ENCODE data around the gene TBC1D14. TPM values are rescaled to one million over a fixed set of nuclear protein-coding genes. Genes with fewer than 3 reads are reported as not detected.

Gene TBC1D14
- total and polyA plus RNA-seq, 9 of the 15 experiments (the other 6 are each of a cell fraction or from before 2014, with no cell fraction given) = 2.1 to 59.6 (median 44.8) TPM

DNA sequence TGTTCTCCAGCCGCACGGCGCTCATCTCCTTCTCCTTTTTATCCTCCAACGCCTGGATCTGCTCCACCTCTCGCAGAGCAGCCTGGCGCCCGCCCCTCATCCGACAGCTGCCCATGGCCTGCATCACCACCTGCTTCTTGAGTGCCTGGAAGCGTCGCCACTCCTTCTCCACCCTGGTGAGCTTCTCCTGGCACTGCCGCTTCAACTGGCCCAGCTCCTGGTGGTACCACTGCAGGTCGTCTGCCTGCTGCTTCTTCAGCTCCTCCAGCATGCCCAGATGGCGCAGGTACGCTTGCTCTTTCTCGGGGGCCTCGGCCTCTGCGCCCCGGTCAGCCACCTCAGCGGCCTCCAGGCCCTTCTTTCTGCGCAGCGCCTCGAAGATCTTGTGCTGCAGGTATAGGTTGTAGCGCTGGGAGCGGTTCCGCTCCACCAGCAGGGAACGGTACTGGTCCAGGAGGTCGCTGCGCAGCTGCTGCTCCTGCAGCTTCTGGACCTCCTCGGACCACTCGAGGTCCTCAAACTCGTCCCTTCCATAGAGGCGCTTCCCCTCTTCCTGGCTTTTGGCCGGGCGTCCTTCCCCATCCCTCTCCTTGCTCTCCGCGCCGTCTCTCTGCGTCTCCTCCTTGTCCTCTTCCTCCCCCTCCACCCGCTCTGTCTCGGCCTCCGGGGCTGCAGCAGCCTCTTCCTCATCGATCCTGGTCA lies 132.3 kb downstream of the TBC1D14 start:
- no TSS peak for BruUV-seq (replicated peaks)
- peaks cover 14 to 32% of the 10 kb centered on the region in 2 experiments; a peak in 4 of 5 replicates for H3K4me1 ChIP-seq (replicated peaks in 1 of 2; ENCODE audit: control insufficient read depth in 2 of 2, insufficient read depth in 2 of 2, low read length in 2 of 2)
- H3K79me2 ChIP-seq (ENCODE audit: control insufficient read depth, insufficient read depth, low read length) = peaks cover 36% of the 10 kb centered on the region
- FAIRE-seq (no peak), ATAC-seq (no peak), DNase-seq (ENCODE audit: extremely low read depth in 1 of 4, low spot score in 3 of 4) (no peak)
- WGBS (ENCODE audit: insufficient coverage, low coverage, missing lambda C conversion rate) = 59% methylated on average over 36 of the region's 42 CpGs
- H3K9ac ChIP-seq (ENCODE audit: insufficient read depth in 1 of 2, low read depth in 2 of 2, low read length in 2 of 2) = peak overlapping the region; percentile 41 to 91; a peak in 3 of 4 replicates
- H3K9me3 ChIP-seq (replicated peaks; ENCODE audit: control insufficient read depth, insufficient read depth, low read depth, low read length) = no peaks in the 10 kb centered on the region
- H3K4me2 ChIP-seq (ENCODE audit: insufficient read depth, low read length) = peak overlapping the region; percentile 82
- POLR2A ChIA-PET = interaction anchor here (0.5 to 1.6 kb wide), 4 partner anchors 15 to 26 kb away, joined by 3 to 6 read pairs (median 4); partner anchors contain the start of gene GRPEL1
- peaks cover 9% of the 10 kb centered on the region; the same call in 1 of the 3 replicates for H3K36me3 ChIP-seq (ENCODE audit: control insufficient read depth, insufficient read depth, low read length)
- in situ Hi-C loops (cut with MboI) = no loop called here
- H2AFZ ChIP-seq (ENCODE audit: low read depth, low read length) = peak overlapping the region; percentile 92
- CTCF ChIA-PET (ENCODE audit: low intra/inter-chr PET ratio) = interaction anchor here (1.4 kb wide), 1 partner anchor 28 kb away, joined by 6 read pairs; no protein-coding TSS in a partner anchor
- H3K4me3 ChIP-seq = peak overlapping the region; percentile 63
- intact Hi-C loops (cut with micrococcal nuclease) = no loop called here
- H4K20me1 ChIP-seq (replicated peaks; ENCODE audit: control insufficient read depth, insufficient read depth, low read length) = peaks cover 13% of the 10 kb centered on the region; the same call in 1 of the 2 replicates
- H3K9me1 ChIP-seq (ENCODE audit: control insufficient read depth, insufficient read depth, low read length) = no peaks in the 10 kb centered on the region
- H3K27ac ChIP-seq (ENCODE audit: extremely low read depth, low read depth, low read length) = no peak overlapping the region
- no peaks in the 10 kb centered on the region for H3K27me3 ChIP-seq (ENCODE audit: control insufficient read depth in 2 of 2, insufficient read depth in 2 of 2, low read length in 2 of 2)
- TF ChIP-seq ZBTB40 (IDR thresholded peaks at IDR 0.05) (0 out of 2 replicates have a peak, but pooled peaks have one; percentile 17), ZBTB40 (CRISPR knock-in tag; IDR thresholded peaks at IDR 0.05) (no peak), ZNF644 (tag; IDR thresholded peaks at IDR 0.05; ENCODE audit: low read depth) (no peak), ZBED1 (IDR thresholded peaks at IDR 0.05) (peak; percentile 30; the same call in 1 of the 2 replicates), TCF15 (CRISPR knock-in tag; IDR thresholded peaks at IDR 0.05) (no peak), FOXK1 (CRISPR knock-in tag; IDR thresholded peaks at IDR 0.05; ENCODE audit: borderline replicate concordance) (0 out of 2 replicates have a peak, but pooled peaks have one; percentile 16)
- TF ChIP-seq, protein P1, sequence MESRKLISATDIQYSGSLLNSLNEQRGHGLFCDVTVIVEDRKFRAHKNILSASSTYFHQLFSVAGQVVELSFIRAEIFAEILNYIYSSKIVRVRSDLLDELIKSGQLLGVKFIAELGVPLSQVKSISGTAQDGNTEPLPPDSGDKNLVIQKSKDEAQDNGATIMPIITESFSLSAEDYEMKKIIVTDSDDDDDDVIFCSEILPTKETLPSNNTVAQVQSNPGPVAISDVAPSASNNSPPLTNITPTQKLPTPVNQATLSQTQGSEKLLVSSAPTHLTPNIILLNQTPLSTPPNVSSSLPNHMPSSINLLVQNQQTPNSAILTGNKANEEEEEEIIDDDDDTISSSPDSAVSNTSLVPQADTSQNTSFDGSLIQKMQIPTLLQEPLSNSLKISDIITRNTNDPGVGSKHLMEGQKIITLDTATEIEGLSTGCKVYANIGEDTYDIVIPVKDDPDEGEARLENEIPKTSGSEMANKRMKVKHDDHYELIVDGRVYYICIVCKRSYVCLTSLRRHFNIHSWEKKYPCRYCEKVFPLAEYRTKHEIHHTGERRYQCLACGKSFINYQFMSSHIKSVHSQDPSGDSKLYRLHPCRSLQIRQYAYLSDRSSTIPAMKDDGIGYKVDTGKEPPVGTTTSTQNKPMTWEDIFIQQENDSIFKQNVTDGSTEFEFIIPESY (CRISPR knock-in tag; IDR thresholded peaks at IDR 0.05) = peak; percentile 59; the same call in 1 of the 2 replicates

Data from K562 (cell line).